Superior temporal gyrus (tissue), 1 donor: Measurements from ENCODE around the gene LFNG.
A peak's percentile ranks its signal among the peaks of the same experiment; 100 is the strongest.

Experiments used
- DNase-seq: peaks from one replicate; pipeline ENCODE4 v3.0.0-alpha.2; 2016; ENCODE audit errors: extremely low spot score

Gene LFNG

DNA sequence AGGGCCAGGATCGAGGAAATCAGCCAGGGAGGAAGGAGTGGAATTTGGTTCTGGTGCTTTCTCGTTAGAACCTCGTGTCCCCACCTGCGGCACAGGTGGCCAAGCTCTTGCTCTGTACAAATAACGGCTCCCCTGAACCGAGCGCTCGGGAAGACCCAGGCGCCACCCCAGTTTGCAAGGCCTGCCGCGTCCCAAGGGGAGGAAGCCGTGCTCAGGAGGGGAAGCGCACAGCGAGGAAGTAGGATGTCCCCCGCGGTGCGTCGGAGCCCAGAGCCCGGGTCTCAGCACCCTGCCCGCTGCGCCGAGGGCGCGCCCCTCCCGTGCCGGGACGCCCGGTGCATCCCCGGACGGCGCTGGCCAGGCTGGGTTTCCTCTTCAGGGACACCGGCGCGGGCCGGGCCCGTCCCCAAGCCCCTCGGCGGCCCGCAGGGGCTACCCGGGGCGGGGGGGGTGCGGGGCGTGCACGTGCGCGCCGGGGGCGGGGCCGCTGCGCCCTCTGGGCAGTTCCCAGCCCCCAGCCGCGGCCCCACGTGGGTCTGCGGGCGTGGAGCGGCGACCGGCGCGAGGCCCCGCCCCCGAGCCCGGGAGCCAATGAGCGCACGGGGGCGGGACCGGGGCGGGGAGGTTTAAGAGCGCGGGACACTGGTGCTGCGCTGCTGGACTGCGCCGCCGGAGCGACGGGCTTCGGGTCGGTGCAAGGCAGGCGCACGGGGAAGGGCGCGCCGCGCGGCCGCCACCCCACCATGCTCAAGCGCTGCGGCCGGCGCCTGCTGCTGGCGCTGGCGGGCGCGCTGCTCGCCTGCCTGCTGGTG lies at the start of gene LFNG:
Gene LFNG, plus strand, starts transcription at position 656 of the 812 bp plus-strand sequence. Its CDS starts 88 bp downstream, at position 744.
- DNase-seq = peak; percentile 90

- DNase-seq = no peak
Observed at GRCh38 chr7:2470204-2471021, 49.2 kb upstream of the LFNG start.

DNA sequence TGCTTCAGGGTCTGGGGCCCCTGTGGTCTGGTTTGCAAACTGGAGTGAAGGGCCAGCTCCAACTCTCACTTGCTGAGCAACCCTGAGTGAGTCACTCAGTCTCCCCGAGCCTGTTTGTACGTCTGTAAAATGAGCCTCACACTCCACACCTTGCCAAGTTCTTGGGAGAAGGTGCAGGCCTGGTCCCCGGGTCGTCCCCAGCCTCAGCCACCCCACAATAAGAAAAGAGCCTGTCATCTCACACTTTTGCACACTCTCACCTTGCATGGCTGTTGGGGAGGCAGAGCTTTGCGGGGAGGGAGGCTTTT lies 48.6 kb upstream of the LFNG start:
- no peak for DNase-seq

DNA sequence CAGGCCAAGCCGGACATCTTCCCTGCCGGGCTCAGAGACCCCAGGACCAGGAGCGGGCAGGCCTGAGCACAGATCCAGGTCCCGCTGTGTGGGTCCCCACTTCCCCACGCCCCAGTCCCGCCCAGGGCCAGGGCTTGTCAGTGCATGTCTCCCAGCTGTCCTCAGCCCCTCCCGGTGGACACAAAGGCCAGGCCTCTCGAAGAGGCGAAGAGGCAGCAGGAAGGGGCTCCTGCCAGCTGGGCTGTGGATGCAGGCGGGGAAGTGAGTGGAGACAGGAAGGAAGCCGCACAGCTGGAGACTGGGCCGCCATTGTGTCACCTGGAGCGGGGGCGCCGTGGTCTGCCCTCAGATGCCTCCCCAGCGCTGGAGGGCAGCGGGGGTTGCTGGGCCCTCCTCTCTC lies 48.2 kb upstream of the LFNG start:
- DNase-seq = no peak

DNA sequence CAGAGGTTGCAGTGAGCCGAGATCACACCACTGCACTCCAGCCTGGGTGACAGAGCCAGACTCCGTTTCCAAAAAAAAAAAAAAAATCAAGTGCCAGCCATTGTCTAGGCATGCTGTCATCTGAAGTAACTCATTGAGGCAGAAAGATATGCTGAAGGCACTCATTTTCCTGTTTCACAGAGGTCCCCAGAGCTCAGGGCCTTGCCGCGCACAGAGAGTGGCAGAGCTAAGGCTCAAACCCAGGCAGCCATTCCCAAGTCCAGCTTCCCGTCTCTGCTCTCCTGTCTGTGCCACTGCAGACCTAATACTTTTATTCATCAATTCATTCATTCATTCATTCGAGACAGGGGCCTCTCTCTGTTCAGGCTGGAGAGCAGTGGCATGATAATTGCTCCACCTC lies 46.8 kb upstream of the LFNG start:
- DNase-seq = no peak

DNA sequence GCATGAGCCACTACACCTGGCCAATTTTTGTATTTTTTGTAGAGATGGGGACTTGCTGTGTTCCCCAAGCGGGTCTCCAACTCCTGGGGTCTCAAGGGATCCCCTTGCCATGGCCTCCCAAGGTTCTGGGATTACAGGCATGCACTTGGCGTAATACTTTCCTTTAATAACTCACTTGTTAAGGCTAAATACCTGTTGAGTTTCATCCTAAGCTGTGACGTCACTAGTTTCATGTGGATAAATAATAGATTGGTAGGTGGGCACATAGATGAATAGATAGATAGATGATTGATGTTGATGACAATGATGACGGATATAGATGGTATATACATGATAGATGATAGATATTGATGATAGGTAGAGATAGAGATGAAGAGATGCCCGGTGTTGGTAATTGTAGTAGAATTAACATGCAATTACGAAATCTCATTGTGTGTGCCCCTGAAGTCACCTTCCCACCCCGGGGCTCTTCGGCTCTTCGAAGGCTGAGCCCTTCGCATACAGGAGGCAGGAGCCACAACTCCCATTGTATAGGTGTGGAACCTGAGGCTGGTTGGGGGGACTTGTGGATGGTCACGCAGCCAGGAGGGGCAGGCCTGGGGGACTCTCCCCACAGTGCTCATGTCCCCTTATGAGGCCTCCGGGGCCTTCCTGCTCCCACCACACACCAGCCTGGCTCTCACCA lies 45.9 kb upstream of the LFNG start:
- no peak for DNase-seq

DNA sequence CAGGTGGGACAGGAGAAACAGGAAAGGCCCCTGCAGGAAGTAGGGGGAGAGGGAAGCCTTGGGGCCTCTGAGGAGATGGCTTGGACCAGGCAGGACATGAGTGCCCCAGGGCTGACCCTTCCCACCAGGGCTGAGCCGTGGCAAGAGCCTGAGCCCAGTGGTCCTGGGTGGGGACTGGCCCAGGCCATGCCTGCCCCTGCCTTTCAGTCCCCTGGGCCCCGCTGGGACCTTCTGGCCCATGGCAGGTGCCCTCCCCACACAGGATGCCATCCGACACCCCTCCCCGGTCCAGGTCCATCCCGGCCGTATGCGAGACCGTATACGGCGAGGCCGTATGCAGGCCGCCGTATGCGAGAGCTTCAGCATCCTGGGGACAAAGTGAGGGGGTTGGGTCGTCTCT lies 45.4 kb upstream of the LFNG start:
- DNase-seq = no peak

GRCh38 chr7:2474813-2475677 lies 44.5 kb upstream of the LFNG start:
- no peak for DNase-seq

DNA sequence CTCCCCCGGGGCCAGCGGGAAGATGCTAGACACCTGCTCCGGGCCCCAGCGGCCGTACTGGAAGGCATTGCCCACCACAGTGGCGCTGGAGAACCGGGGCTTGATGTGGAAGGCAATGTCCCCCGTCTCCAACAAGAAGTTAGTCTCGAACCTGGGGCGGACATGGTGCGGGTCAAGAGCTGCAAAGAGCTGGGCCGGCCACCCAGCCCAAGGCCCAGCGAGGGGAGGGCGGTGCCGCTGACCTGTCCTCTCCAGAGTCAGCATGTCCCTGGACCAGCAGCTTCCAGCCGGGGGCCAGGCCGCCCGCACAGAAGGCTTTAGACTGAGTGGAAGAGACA lies 43.9 kb upstream of the LFNG start:
- DNase-seq = no peak

DNA sequence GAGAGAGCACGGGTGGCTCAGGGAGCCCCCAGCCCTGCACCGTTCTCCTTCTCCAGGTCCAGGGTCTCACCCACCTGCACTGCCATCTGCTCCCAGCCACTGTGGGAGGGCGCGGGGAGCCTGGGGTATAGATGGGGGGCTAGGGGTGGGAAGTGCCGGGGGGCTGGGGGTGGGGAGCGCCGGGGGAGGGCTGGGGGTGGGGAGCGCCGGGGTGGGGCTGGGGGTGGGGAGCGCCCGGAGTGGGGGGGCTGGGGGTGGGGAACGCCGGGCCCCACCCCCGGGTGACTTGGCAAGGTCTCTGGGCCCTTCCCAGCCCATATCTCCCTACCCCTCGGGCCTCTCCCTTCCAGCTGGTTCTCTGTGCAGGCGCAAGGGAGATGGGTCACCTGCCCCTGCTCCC lies 43.3 kb upstream of the LFNG start, which contains the start of gene GRIFIN:
Gene GRIFIN, minus strand, starts transcription at position 101 of the 400 bp plus-strand sequence. Its CDS starts 15 bp downstream, at position 86.
- DNase-seq = no peak

GRCh38 chr7:2476776-2477446 lies 42.7 kb upstream of the LFNG start:
- DNase-seq = no peak

DNA sequence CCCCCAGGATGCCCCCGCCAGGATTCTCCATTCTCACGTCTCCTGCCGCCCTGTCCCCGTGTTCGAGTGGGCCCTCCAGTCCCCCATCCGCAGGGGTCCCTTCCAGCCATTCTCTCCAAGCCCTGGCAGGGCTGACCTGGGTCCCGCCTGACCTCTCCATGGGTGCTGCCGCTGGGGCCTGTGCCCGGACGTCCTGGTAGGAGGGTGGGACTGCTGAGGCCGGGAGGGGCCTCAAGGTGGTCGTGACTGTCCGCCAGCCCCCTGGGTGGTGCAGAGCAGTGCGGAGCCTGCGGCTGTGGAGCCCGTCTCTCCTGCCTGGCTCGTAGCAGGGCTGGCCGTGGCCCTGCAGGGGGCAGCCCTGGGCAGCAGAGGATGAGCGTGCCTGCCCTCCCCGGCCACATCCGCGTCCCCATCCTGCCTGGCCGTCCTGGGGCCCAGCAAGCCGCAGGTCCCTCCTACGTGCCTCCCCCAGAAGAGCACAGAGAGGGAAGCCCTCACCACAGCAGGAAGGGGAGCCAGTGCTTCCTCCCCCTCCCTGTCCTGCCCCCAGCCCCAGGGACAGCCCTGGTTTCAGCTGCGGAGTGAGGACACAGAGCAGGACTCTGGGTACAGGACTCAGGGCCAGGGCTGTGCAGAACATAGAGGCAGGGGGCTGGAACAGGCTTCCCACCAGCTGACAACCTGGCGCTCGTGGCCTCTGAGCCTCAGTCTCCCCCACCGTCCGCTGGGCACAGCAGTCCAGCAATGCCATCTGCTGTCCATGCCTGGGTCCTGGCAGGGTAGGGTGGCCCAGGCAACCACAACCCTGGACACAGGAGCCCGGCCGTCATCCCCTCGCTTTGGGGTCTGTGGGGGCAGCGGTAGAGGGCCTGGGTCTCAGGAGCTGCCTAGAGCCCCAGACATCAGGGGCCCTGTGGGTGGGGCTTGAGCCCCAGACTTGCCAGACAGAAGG lies 41.9 kb upstream of the LFNG start:
- DNase-seq = peak; percentile 30

- DNase-seq = no peak
Observed at GRCh38 chr7:2478399-2478785, 41.2 kb upstream of the LFNG start.

- no peak for DNase-seq
Observed at GRCh38 chr7:2478800-2479199, 40.8 kb upstream of the LFNG start.

GRCh38 chr7:2479276-2480069 lies 40.1 kb upstream of the LFNG start:
- no peak for DNase-seq

DNA sequence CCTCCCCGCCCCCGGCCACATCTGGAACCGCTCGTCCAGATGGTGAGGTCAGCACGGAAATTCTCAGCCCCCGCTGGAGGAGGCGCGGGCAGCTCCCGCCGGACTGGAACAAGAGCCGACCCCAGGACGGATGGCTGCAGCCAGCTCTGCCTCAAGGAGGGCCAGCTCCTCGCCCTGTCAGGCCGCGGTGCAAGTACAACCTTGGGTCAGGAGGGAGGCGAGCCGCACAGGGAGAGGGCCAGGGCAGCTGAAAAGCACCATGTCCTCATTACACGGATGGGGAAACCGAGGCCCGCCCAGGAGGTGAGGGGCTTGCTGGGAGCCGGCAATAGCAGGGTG lies 39.5 kb upstream of the LFNG start:
- no peak for DNase-seq

GRCh38 chr7:2481195-2481594 lies 38.4 kb upstream of the LFNG start:
- DNase-seq = no peak

GRCh38 chr7:2482725-2483451 lies 36.7 kb upstream of the LFNG start:
- DNase-seq = no peak

DNA sequence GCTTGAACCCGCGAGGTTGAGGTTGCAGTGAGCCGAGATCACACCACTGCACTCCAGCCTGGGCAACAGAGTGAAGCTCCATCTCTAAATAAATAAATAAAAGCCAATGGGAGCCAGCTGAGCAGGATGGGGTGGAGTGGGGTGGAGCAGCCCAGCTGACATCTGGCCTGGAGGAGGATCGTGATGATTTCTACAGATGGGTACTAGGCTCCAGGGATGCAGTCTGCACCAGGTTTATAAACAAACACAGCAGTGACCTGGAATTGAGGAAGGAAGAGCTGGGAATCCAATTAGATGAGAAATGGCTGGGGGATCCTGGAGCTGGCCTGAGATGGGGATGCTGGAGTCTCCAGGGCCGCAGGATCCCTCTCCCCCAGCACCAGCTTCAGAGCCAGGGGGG lies 36.1 kb upstream of the LFNG start:
- no peak for DNase-seq
